GM23248 (cell line): ENCODE results near the gene AMBRA1. TPM values are rescaled to one million over a fixed set of nuclear protein-coding genes. Genes with fewer than 3 reads are reported as not detected.

Source experiments
- DNase-seq: peaks from one replicate; pipeline ENCODE4 v3.0.0-alpha.2; 2015
- H2AFZ ChIP-seq: fragments of 200-600 bp; sonication (generic); 2 replicates; pipeline ENCODE4 v1.6.1; 2016; ENCODE audit warnings: antibody characterized with exemption
- H3F3A ChIP-seq: fragments of 200-600 bp; sonication (generic); 2 replicates; pipeline ENCODE4 v1.6.1; 2016; ENCODE audit warnings: mild to moderate bottlenecking, antibody characterized with exemption, mixed run types; ENCODE audit not compliant: insufficient read depth
- H3K27ac ChIP-seq: fragments of 200-600 bp; sonication (generic); 2 replicates; pipeline ENCODE4 v1.5.1; 2016; ENCODE audit warnings: mild to moderate bottlenecking
- H3K27me3 ChIP-seq: fragments of 200-600 bp; sonication (generic); replicated peaks from 2 replicates; pipeline ENCODE4 v1.6.1; 2016; ENCODE audit warnings: mild to moderate bottlenecking; ENCODE audit not compliant: insufficient read depth
- H3K36me3 ChIP-seq: fragments of 200-600 bp; sonication (generic); 2 replicates; pipeline ENCODE4 v1.6.1; 2016; ENCODE audit warnings: low read depth, mild to moderate bottlenecking
- H3K4me1 ChIP-seq: fragments of 200-600 bp; sonication (generic); 2 replicates; pipeline ENCODE4 v1.6.1; 2016; ENCODE audit warnings: mild to moderate bottlenecking; ENCODE audit not compliant: insufficient read depth
- H3K4me2 ChIP-seq: fragments of 200-600 bp; sonication (generic); one replicate; pipeline ENCODE4 v1.6.1; 2016; ENCODE audit warnings: mild to moderate bottlenecking; ENCODE audit not compliant: unreplicated experiment
- H3K4me3 ChIP-seq: fragments of 200-600 bp; sonication (generic); 2 replicates; pipeline ENCODE4 v1.5.1; 2016; ENCODE audit warnings: mild to moderate bottlenecking
- H3K79me2 ChIP-seq: fragments of 200-600 bp; sonication (generic); 2 replicates; pipeline ENCODE4 v1.6.1; 2016; ENCODE audit warnings: mild to moderate bottlenecking; ENCODE audit not compliant: insufficient read depth
- H3K9ac ChIP-seq: fragments of 200-600 bp; sonication (generic); 2 replicates; pipeline ENCODE4 v1.6.1; 2016; ENCODE audit warnings: mild to moderate bottlenecking
- H3K9me2 ChIP-seq: fragments of 200-600 bp; sonication (generic); 2 replicates; pipeline ENCODE4 v1.6.1; 2016; ENCODE audit warnings: mixed run types, mild to moderate bottlenecking, moderate library complexity; ENCODE audit not compliant: insufficient read depth
- H3K9me3 ChIP-seq: fragments of 200-600 bp; sonication (generic); one replicate; pipeline ENCODE4 v1.6.1; 2017; ENCODE audit warnings: low read depth
- H4K20me1 ChIP-seq: fragments of 200-600 bp; sonication (generic); 2 replicates; pipeline ENCODE4 v1.6.0; 2016; ENCODE audit not compliant: insufficient read depth
- EZH2 ChIP-seq: fragments of 200-600 bp; sonication (generic); IDR thresholded peaks from 2 replicates; pipeline ENCODE4 v1.6.1; 2018; ENCODE audit warnings: antibody characterized with exemption, mild to moderate bottlenecking; ENCODE audit not compliant: insufficient read depth, poor library complexity, severe bottlenecking
- EZH2phosphoT487 ChIP-seq: fragments of 200-600 bp; sonication (generic); IDR thresholded peaks from 2 replicates; pipeline ENCODE4 v1.6.1; 2018; ENCODE audit warnings: antibody characterized with exemption, moderate library complexity, mild to moderate bottlenecking, low read depth; ENCODE audit not compliant: insufficient read depth
- WGBS, 2 experiments: methylation state at CpG; one replicate each; pipeline ENCODE4 v1.1.6; 2015 to 2017; ENCODE audit warnings: low lambda C conversion rate in 2 of 2, low coverage in 1 of 2; ENCODE audit errors: missing lambda C conversion rate in 2 of 2; 5-methylcytosine and 5-hydroxymethylcytosine counted together
- in situ Hi-C: fragments of 300-500 bp; cut with MboI; formaldehyde crosslinking; loops from 2 replicates; pipeline ENCODE4 v1.15.0; 2020
- polyA plus RNA-seq: library from polyadenylated mRNA; unstranded; fragments of >200 nt; fragmentation: Nextera tagmentation; extraction: Ambion mirVana; gene quantifications from 2 replicates; pipeline ENCODE4 v1.2.1, GENCODE V29; 2016
- total RNA-seq: library from RNA; depleted of rRNA; stranded (reverse); fragments of >200 nt; shearing (Covaris generic); gene quantifications from 2 replicates; pipeline ENCODE4 v1.2.3, GENCODE V29; 2014

The AMBRA1 gene
- total and polyA plus RNA-seq, 2 experiments from 2014 or later, result 5.0 to 46.0 TPM

- H3K4me3 ChIP-seq, result no peak overlapping the region
- in situ Hi-C loops, result no loop called here
- peaks cover 10% of the 10 kb centered on the region; the same call in 1 of the 2 replicates for H3F3A ChIP-seq
- no peak for TF ChIP-seq EZH2
- no peak for TF ChIP-seq EZH2phosphoT487
- peaks cover 8% of the 10 kb centered on the region; the same call in 1 of the 2 replicates for H3K4me1 ChIP-seq
- H3K27ac ChIP-seq, result no peak overlapping the region
- H3K27me3 ChIP-seq, result no peaks in the 10 kb centered on the region
- no peaks in the 10 kb centered on the region for H3K9me2 ChIP-seq
- no peak overlapping the region for H2AFZ ChIP-seq
- no peak overlapping the region for H3K4me2 ChIP-seq
- 58 to 62% methylated on average over 5 of the region's 5 CpGs for WGBS, 2 experiments
- no peaks in the 10 kb centered on the region for H3K9me3 ChIP-seq
- no peaks in the 10 kb centered on the region for H3K36me3 ChIP-seq
- H4K20me1 ChIP-seq, result no peaks in the 10 kb centered on the region
- no peak overlapping the region for H3K9ac ChIP-seq
- no peak for DNase-seq
- peaks cover 23% of the 10 kb centered on the region; the same call in 1 of the 2 replicates for H3K79me2 ChIP-seq
Observed at GRCh38 chr11:46611526-46612304, 17.9 kb upstream of the AMBRA1 start.

GRCh38 chr11:46609386-46609785, 15.6 kb upstream of the AMBRA1 start:
- no peak overlapping the region for H3K9ac ChIP-seq
- no peak for DNase-seq
- no peaks in the 10 kb centered on the region for H3K9me2 ChIP-seq
- H3F3A ChIP-seq, result no peaks in the 10 kb centered on the region
- H3K36me3 ChIP-seq, result no peaks in the 10 kb centered on the region
- H3K27ac ChIP-seq, result no peak overlapping the region
- no peak overlapping the region for H2AFZ ChIP-seq
- H3K9me3 ChIP-seq, result no peaks in the 10 kb centered on the region
- no peaks in the 10 kb centered on the region for H3K4me1 ChIP-seq
- no peaks in the 10 kb centered on the region for H4K20me1 ChIP-seq
- no peak overlapping the region for H3K4me2 ChIP-seq
- H3K79me2 ChIP-seq, result peaks cover 19% of the 10 kb centered on the region
- no peak overlapping the region for H3K4me3 ChIP-seq
- in situ Hi-C loops, result no loop called here
- TF ChIP-seq EZH2phosphoT487, result no peak
- no peaks in the 10 kb centered on the region for H3K27me3 ChIP-seq
- WGBS, 2 experiments, result 86 to 88% methylated on average over 6 of the region's 6 CpGs

GRCh38 chr11:46607516-46607915, 13.7 kb upstream of the AMBRA1 start:
- Histone ChIP-seq H3K4me3 (no peak overlapping the region), H3K36me3 (no peaks in the 10 kb centered on the region), H3K4me2 (no peak overlapping the region), H3K79me2 (peaks cover 19% of the 10 kb centered on the region), H3K4me1 (no peaks in the 10 kb centered on the region), H2AFZ (no peak overlapping the region), H3K27me3 (no peaks in the 10 kb centered on the region), H3K9me3 (no peaks in the 10 kb centered on the region), H3F3A (no peaks in the 10 kb centered on the region), H4K20me1 (no peaks in the 10 kb centered on the region), H3K9me2 (no peaks in the 10 kb centered on the region), H3K27ac (no peak overlapping the region), H3K9ac (no peak overlapping the region)
- no peak for DNase-seq
- TF ChIP-seq EZH2, result no peak
- TF ChIP-seq EZH2phosphoT487, result no peak
- 88 to 100% methylated on average over 1 of the region's 1 CpG for WGBS, 2 experiments
- in situ Hi-C loops, result no loop called here

- no peak for DNase-seq
- Histone ChIP-seq H2AFZ (no peak overlapping the region), H3K27ac (no peak overlapping the region), H3K36me3 (no peaks in the 10 kb centered on the region), H3K4me3 (no peak overlapping the region), H3K9me3 (no peaks in the 10 kb centered on the region), H3K4me1 (peaks cover 11% of the 10 kb centered on the region), H3K27me3 (no peaks in the 10 kb centered on the region), H4K20me1 (no peaks in the 10 kb centered on the region), H3F3A (peaks cover 18% of the 10 kb centered on the region; the same call in 1 of the 2 replicates), H3K9me2 (no peaks in the 10 kb centered on the region), H3K9ac (no peak overlapping the region), H3K79me2 (peaks cover 6% of the 10 kb centered on the region; the same call in 1 of the 2 replicates), H3K4me2 (no peak overlapping the region)
- 61 to 67% methylated on average over 1 of the region's 1 CpG for WGBS, 2 experiments
- in situ Hi-C loops, result no loop called here
- TF ChIP-seq EZH2 (no peak), EZH2phosphoT487 (no peak)
Observed at GRCh38 chr11:46604796-46605195, 11.0 kb upstream of the AMBRA1 start.
